ENCODE measurements around the gene RRH. TPM values are rescaled to one million over a fixed set of nuclear protein-coding genes. Genes with fewer than 3 reads are reported as not detected.

Gene RRH
- total RNA-seq, 6 experiments from 2014 or later: 0.18 to 0.25 TPM; not detected in 4

- intact Hi-C loops (cut with DNase I): no loop called here
These were observed 52.0 kb downstream of the RRH start for GRCh38 chr4:109879636-109880314.

GRCh38 chr4:109886303-109886702 is 58.5 kb downstream of the RRH start:
- TF ChIP-seq CTCF (IDR thresholded peaks at IDR 0.05) (no peak), POLR2A (IDR thresholded peaks at IDR 0.05) (no peak)
- Histone ChIP-seq H3K4me3 (no peak overlapping the region), H3K27me3 (no peaks in the 10 kb centered on the region), H3K36me3 (no peaks in the 10 kb centered on the region), H3K4me1 (no peaks in the 10 kb centered on the region), H3K9me3 (no peaks in the 10 kb centered on the region), H3K27ac (no peak overlapping the region)
- DNase-seq: no peak
- intact Hi-C loops (cut with DNase I): no loop called here
- no peak for ATAC-seq

More at GRCh38 chr4:109879636-109880314, 52.0 kb downstream of the RRH start:
- no peak for ATAC-seq
- H3K4me3 ChIP-seq: no peak overlapping the region
- no peaks in the 10 kb centered on the region for H3K36me3 ChIP-seq
- no peak for DNase-seq
- TF ChIP-seq POLR2A (IDR thresholded peaks at IDR 0.05): no peak
- TF ChIP-seq CTCF (IDR thresholded peaks at IDR 0.05): no peak
- no peak overlapping the region for H3K27ac ChIP-seq
- 94% methylated on average over 5 of the region's 7 CpGs for WGBS (ENCODE audit: insufficient coverage, low coverage, low lambda C conversion rate, missing lambda C conversion rate)
- no peaks in the 10 kb centered on the region for H3K9me3 ChIP-seq
- no peaks in the 10 kb centered on the region for H3K4me1 ChIP-seq
- H3K27me3 ChIP-seq: no peaks in the 10 kb centered on the region

DNA sequence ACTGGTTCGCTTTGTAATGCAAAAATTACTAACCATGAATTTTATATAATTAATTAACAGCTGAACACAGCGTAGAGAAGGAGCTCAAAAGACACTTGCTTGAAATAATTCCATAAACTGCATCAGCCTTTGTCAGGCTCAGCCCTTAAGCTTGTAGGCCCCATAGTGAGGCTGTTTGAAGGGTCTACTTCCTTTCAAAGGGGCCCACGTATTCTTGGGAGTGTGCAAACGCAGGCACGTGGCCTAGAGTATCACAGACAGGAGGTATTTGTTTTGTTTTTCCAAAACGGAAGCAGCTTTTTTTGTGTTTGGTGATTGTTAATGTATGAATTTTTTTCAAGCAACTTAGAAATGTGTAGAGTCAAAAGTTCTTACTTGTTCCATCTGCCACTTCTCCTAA is 59.3 kb downstream of the RRH start:
- WGBS (ENCODE audit: insufficient coverage, low coverage, low lambda C conversion rate, missing lambda C conversion rate): 46% methylated on average over 6 of the region's 6 CpGs
- DNase-seq (no peak), ATAC-seq (no peak)
- Histone ChIP-seq H3K27me3 (no peaks in the 10 kb centered on the region), H3K4me1 (no peaks in the 10 kb centered on the region), H3K9me3 (no peaks in the 10 kb centered on the region), H3K27ac (no peak overlapping the region), H3K36me3 (no peaks in the 10 kb centered on the region), H3K4me3 (no peak overlapping the region)
- no peak for TF ChIP-seq CTCF (IDR thresholded peaks at IDR 0.05)
- TF ChIP-seq POLR2A (IDR thresholded peaks at IDR 0.05): no peak
- intact Hi-C loops (cut with DNase I): no loop called here

- Histone ChIP-seq H3K9me3 (no peaks in the 10 kb centered on the region), H3K4me3 (no peak overlapping the region), H3K36me3 (no peaks in the 10 kb centered on the region), H3K27ac (no peak overlapping the region), H3K27me3 (no peaks in the 10 kb centered on the region), H3K4me1 (no peaks in the 10 kb centered on the region)
- ATAC-seq: no peak
- DNase-seq: no peak
- TF ChIP-seq CTCF (IDR thresholded peaks at IDR 0.05) (no peak), POLR2A (IDR thresholded peaks at IDR 0.05) (no peak)
- intact Hi-C loops (cut with DNase I): no loop called here
These were observed 62.3 kb downstream of the RRH start for GRCh38 chr4:109890076-109890475.

Other genes starting within 250 kb of the RRH start
- 10 to 100 TPM; 14.1 to 18.4 (median 15.3) TPM for gene CASP6, start 124.5 kb upstream of the RRH start, total RNA-seq
- 10 to 100 TPM; 22.0 to 31.9 (median 27.4) TPM for gene PLA2G12A, start 97.9 kb upstream of the RRH start, total RNA-seq
- 100 to 1,000 TPM; 316 to 610 (median 469) TPM for gene CFI, start 26.0 kb upstream of the RRH start, total RNA-seq
- 1 to 10 TPM; 2.9 to 7.1 (median 4.4) TPM for gene GAR1, start 12.2 kb upstream of the RRH start, total RNA-seq
- under 1 TPM; 0.05 to 0.25 (median 0.15) TPM for gene LRIT3, start 20.1 kb downstream of the RRH start, total RNA-seq
- not detected for gene EGF, start 84.9 kb downstream of the RRH start, total RNA-seq

Data from right lobe of liver (tissue), 6 donors.